ENCODE results near the gene KRT9. TPM values are rescaled to one million over a fixed set of nuclear protein-coding genes. Genes with fewer than 3 reads are reported as not detected.
"Not testable (repeated sequence)": the region's sequence is repeated elsewhere in the genome, so short reads cannot be mapped to it uniquely, and the experiment has no call there.

The KRT9 gene
- polyA plus RNA-seq, 2 of the 4 experiments (the other 2 are of a cell fraction), result not detected

DNA sequence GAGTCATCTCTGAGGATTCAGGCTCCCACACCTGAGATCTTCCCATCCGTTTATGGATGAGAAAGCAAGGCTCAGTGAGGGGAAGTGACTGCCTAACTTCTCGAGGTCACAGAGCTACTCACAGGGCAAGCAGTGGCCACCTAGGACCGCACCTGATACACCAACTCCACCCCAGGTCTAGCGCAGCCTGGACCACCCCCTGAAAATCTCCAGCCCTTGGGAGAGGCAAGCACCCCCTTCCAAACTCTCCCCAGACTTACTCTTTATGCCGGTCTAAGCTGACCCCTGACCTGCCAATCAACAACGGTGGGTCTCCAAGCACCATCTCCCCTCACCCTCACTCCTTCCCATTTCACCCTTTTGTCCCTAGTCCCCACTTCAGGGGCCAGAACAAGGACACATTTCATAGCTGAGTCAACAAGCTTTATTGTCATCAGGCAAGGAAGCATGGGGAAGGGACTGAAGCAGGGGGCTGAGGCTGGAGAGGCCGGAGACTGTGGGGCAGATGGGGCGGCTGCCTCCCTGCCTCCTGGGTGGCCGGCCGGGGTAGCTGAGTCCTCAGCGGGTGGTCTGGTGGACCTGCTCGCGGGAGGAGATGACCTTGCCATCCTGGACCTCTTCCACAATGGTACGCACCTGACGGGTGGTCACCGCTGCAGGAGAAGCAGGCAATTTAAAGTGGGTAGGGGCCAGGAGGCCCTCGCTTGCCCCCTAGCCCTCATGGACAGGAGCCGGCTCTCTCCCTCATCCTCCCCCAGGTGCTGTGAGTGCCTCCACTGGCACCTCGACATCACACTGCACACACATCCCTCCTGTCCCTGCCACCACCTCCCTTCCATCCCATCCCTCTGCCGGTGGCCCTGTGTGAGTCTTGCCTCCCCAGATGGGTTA lies 47.4 kb upstream of the KRT9 start (continued):
- no peak for TF ChIP-seq NPAS2 (CRISPR knock-in tag; IDR thresholded peaks at IDR 0.05; ENCODE audit: borderline replicate concordance)
- TF ChIP-seq, protein P1, sequence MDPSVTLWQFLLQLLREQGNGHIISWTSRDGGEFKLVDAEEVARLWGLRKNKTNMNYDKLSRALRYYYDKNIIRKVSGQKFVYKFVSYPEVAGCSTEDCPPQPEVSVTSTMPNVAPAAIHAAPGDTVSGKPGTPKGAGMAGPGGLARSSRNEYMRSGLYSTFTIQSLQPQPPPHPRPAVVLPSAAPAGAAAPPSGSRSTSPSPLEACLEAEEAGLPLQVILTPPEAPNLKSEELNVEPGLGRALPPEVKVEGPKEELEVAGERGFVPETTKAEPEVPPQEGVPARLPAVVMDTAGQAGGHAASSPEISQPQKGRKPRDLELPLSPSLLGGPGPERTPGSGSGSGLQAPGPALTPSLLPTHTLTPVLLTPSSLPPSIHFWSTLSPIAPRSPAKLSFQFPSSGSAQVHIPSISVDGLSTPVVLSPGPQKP (IDR thresholded peaks at IDR 0.05; ENCODE audit: low read depth, low read length), result no peak

DNA sequence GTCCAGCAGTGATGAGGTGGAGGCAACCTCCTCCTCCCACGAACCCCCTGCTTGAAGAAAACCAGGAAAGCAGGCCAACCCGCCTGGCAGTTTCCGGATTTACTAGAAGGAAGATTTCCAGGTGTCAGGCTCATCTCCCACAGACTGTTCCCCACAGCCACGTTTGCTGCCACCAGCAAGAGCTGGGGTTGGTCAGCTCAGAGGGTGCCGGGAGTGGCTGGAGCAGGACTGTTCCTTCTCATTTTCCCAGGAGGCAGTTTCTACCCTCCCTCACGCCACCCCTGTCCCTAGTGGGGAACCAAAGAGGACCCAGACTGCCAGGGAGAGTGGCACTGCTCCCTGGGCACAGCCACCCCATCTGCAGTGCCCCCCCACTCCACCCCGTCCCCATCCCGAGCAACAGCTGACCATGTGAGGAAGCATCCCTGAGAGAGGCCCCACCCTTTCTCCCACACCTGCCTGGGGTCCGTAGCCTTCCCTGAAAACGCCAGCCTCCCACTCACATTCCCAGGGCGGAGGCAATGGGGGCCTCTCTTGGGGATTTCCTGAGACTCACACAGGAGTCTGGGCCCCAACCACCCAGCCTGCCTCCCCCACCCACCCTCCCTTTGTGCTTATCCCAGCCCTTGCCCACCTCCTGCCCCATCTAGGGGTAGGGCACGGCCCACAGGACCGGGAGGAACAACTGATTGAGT lies 46.6 kb upstream of the KRT9 start:
- no peak for DNase-seq (ENCODE audit: low read depth in 1 of 2, low spot score in 1 of 2)
- TF ChIP-seq HOXA7 (CRISPR knock-in tag; IDR thresholded peaks at IDR 0.05), result no peak
- TF ChIP-seq JUN (IDR thresholded peaks at IDR 0.05), result no peak
- Histone ChIP-seq H3K4me1 (peaks cover 6% of the 10 kb centered on the region; the same call in 2 of the 3 replicates), H3K27ac (no peak overlapping the region), H3K4me2 (no peak overlapping the region), H3K4me3 (no peak overlapping the region), H3K9me3 (no peaks in the 10 kb centered on the region)
- 52% methylated on average over 12 of the region's 13 CpGs for WGBS (ENCODE audit: missing lambda C conversion rate)
- ChIA-PET CTCF (interaction anchor here (0.6 to 1.5 kb wide), 6 partner anchors 25 to 317 kb away, joined by 3 to 7 read pairs (median 4); no protein-coding TSS in a partner anchor), POLR2A (no interaction called here)
- FAIRE-seq, result no peak
- ATAC-seq, result peak in 1 of 2 experiments; percentile 45; a peak in 3 of 6 replicates

DNA sequence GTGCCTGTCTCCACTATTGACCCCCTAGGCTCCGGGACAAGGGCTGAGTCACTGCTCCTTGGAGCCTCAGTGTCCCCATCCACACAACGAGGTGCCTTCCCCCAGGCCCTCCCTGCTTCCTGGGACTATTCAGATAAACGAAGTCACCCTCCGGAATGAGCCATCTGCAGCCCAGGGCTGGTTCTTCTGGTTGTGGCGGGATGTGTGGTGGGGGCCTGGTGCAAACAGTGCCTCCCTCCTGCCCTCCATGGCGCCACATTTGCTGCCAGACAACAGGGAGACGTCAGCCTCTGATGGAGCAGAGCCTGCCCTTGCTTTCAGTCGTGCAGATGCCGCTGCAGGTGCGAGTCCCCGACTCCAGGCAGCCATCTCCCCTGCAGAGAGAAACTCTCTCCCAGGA lies 45.8 kb upstream of the KRT9 start:
- Histone ChIP-seq H3K9me3 (no peaks in the 10 kb centered on the region), H3K4me3 (no peak overlapping the region), H3K27ac (no peak overlapping the region), H3K4me2 (no peak overlapping the region), H3K4me1 (peaks cover 6% of the 10 kb centered on the region)
- TF ChIP-seq, protein P2, sequence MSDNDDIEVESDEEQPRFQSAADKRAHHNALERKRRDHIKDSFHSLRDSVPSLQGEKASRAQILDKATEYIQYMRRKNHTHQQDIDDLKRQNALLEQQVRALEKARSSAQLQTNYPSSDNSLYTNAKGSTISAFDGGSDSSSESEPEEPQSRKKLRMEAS (IDR thresholded peaks at IDR 0.05), result no peak
- TF ChIP-seq MYC (IDR thresholded peaks at IDR 0.05; ENCODE audit: borderline replicate concordance, low read length) (no peak), TFCP2L1 (CRISPR knock-in tag; IDR thresholded peaks at IDR 0.05) (no peak), RAD21 (conservative IDR thresholded peaks at IDR 0.05 in 1 of 2, IDR thresholded peaks at IDR 0.05 in 1 of 2) (no peak), CHD4 (IDR thresholded peaks at IDR 0.05; ENCODE audit: borderline replicate concordance) (no peak), FOXS1 (CRISPR knock-in tag; IDR thresholded peaks at IDR 0.05) (no peak), ZSCAN20 (CRISPR knock-in tag; IDR thresholded peaks at IDR 0.05) (no peak), EP300 (IDR thresholded peaks at IDR 0.05) (no peak), ZC3H11A (IDR thresholded peaks at IDR 0.05) (no peak), NPAS2 (CRISPR knock-in tag; IDR thresholded peaks at IDR 0.05; ENCODE audit: borderline replicate concordance) (no peak), CBX8 (IDR thresholded peaks at IDR 0.05) (no peak)
- TF ChIP-seq, protein P3, sequence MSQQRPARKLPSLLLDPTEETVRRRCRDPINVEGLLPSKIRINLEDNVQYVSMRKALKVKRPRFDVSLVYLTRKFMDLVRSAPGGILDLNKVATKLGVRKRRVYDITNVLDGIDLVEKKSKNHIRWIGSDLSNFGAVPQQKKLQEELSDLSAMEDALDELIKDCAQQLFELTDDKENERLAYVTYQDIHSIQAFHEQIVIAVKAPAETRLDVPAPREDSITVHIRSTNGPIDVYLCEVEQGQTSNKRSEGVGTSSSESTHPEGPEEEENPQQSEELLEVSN (IDR thresholded peaks at IDR 0.05; ENCODE audit: borderline replicate concordance, low read depth), result no peak
- TF ChIP-seq, protein P4, sequence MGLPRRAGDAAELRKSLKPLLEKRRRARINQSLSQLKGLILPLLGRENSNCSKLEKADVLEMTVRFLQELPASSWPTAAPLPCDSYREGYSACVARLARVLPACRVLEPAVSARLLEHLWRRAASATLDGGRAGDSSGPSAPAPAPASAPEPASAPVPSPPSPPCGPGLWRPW (IDR thresholded peaks at IDR 0.05), result no peak
- FAIRE-seq, result no peak
- peak in 1 of 2 experiments; percentile 15; a peak in 1 of 6 replicates for ATAC-seq
- ChIA-PET CTCF (interaction anchor here (1.2 to 2.1 kb wide), 5 partner anchors 30 to 69 kb away, joined by 3 to 9 read pairs (median 6); no protein-coding TSS in a partner anchor), POLR2A (no interaction called here)
- DNase-seq (ENCODE audit: low read depth in 1 of 2, low spot score in 1 of 2), result no peak
- 51% methylated on average over 11 of the region's 11 CpGs for WGBS (ENCODE audit: missing lambda C conversion rate)

DNA sequence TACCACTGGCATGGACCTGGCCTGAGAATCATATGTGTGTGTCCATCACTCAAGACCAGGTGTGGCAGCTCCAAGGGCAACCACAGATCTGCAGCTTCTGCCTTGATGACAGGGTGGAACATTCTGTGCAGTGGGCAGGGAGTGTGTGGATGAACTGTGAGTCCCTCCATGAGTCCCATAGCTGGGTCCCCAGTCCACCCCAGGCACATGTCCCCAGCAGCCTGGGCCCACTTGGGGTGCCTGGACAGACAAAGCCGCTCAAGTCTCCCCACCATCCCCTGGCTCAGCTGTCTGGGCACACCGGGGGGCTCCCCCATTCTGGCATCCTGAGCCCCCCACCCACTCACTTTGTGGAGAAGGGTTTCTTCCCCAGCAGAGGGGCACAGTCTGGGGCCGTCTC lies 45.3 kb upstream of the KRT9 start:
- WGBS (ENCODE audit: missing lambda C conversion rate), result 41% methylated on average over 3 of the region's 3 CpGs
- CTCF ChIA-PET, result interaction anchor here (1.3 to 2.1 kb wide), 4 partner anchors 21 to 68 kb away, joined by 3 to 9 read pairs (median 6); no protein-coding TSS in a partner anchor
- POLR2A ChIA-PET, result no interaction called here
- Histone ChIP-seq H3K4me2 (no peak overlapping the region), H3K9me3 (no peaks in the 10 kb centered on the region), H3K27ac (no peak overlapping the region), H3K4me1 (peaks cover 12% of the 10 kb centered on the region), H3K4me3 (no peak overlapping the region)
- ATAC-seq (no peak), DNase-seq (ENCODE audit: low read depth in 1 of 2, low spot score in 1 of 2) (no peak), FAIRE-seq (no peak)
- TF ChIP-seq, protein P5, sequence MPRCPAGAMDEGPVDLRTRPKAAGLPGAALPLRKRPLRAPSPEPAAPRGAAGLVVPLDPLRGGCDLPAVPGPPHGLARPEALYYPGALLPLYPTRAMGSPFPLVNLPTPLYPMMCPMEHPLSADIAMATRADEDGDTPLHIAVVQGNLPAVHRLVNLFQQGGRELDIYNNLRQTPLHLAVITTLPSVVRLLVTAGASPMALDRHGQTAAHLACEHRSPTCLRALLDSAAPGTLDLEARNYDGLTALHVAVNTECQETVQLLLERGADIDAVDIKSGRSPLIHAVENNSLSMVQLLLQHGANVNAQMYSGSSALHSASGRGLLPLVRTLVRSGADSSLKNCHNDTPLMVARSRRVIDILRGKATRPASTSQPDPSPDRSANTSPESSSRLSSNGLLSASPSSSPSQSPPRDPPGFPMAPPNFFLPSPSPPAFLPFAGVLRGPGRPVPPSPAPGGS (IDR thresholded peaks at IDR 0.05), result no peak
- TF ChIP-seq PHF8 (IDR thresholded peaks at IDR 0.05; ENCODE audit: borderline replicate concordance, low read depth), result no peak
- no peak for TF ChIP-seq HEYL (CRISPR knock-in tag; IDR thresholded peaks at IDR 0.05)

DNA sequence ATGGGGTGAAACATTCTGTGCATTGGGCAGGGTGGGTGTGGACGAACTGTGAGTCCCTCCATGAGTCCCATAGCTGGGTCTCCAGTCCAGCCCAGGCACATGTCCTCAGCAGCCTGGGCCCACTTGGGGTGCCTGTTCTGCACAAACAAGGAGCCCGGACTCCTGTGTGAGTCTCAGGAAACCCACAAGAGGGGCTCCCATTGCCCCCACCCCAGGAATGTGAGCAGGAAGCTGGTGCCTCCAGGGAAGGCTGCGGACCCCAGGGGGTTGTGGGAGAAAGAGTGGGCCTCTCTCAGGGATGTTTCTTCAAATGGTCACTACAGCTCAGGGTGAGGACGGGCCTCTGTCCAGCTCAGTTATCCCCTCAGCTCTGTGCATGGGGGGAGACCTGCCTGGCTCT lies 44.6 kb upstream of the KRT9 start:
- ATAC-seq; DNase-seq (ENCODE audit: low read depth in 1 of 2, low spot score in 1 of 2); H3K4me3 ChIP-seq; H3K9me3 ChIP-seq; H3K27ac ChIP-seq; POLR2A ChIA-PET; H3K4me2 ChIP-seq; FAIRE-seq: not testable (repeated sequence)
- CTCF ChIA-PET, result interaction anchor here (0.7 to 2.1 kb wide), 5 partner anchors 21 to 813 kb away, joined by 3 to 9 read pairs (median 5); no protein-coding TSS in a partner anchor
- 74% methylated on average over 4 of the region's 4 CpGs for WGBS (ENCODE audit: missing lambda C conversion rate)
- peaks cover 12% of the 10 kb centered on the region for H3K4me1 ChIP-seq

Data from A549 (cell line).